ENCODE data around the gene FAM111A.

Gene FAM111A

DNA sequence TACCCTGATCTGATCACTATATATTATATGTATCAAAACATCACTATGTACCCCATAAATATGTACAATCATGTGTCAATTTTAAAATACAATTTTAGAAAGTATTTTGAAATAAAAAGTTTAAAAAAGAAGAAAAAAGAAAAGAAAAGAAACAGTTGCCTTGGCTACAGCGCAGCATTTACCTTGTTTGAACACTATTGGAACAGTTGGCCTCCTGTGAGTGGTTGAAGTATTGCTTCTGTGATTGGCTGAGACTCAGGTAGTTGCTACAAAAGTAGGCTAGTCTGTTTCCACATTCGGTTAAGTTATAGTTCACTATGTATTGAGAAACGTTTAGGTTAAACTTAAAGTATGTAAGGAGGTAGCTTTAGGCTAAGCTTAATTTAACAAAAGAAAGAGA, 21.4 kb downstream of the FAM111A start:
- no peaks in the 10 kb centered on the region for H3K36me3 ChIP-seq
- H4K20me1 ChIP-seq: no peaks in the 10 kb centered on the region
- no peak overlapping the region for H3K4me3 ChIP-seq
- no peaks in the 10 kb centered on the region for H3K4me1 ChIP-seq
- H3K27ac ChIP-seq: no peak overlapping the region
- no peaks in the 10 kb centered on the region for H3K27me3 ChIP-seq
- no peaks in the 10 kb centered on the region for H3K9me3 ChIP-seq
- no peak overlapping the region for H3K4me2 ChIP-seq
- H3K9ac ChIP-seq: no peak overlapping the region
- TF ChIP-seq Cebpa-rat (IDR thresholded peaks at IDR 0.05): no peak

DNA sequence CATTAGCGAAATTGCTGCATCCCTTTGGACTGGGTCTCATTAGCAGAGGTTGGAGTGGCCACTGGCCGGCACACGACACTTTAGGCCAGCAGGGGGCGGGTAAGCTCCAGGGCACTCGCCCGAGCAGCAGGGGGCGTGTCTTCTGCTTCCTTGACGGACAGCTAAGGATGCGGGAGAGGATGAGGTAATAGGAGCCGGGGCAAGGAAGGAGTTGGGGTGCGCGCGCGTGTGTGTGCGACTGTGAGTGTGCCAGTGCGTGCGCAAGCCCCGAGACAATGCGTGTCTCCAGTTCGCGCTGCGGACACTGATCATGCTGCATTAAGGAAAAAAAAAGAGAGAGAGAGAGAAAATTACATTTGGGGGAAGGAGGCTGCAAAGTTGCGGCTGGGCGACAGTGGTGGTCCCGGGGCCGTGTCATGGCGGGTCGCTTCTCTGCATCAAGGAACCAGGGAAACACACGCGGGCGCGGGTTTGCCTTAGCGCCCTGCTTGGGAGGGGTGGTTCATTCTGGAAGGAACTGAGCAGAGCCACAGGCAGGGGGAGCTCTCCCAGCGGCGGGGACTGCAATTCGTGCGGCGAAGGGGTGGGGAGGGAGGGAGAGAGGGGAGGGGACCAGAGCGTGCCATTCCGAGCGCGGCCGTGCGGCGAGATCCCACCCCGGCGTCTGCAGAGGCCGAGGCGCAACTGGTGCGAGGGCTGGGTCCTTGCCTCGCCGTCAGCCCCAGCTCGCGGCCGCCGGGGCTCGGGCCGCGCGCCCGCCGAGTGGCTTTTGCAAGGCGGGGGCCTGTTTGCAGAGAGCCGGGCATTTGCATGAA, 29.1 kb downstream of the FAM111A start, which contains the start of gene DTX4:
TSS of gene DTX4 (plus strand) at position 625 of the 815 bp plus-strand sequence. CDS start 464 bp downstream, outside the sequence.
- Histone ChIP-seq H4K20me1 (peaks cover 15% of the 10 kb centered on the region; the same call in 1 of the 2 replicates), H3K4me1 (peaks cover 32% of the 10 kb centered on the region), H3K4me2 (peak within 1 kb of the TSS; percentile 99), H3K9me3 (no peaks in the 10 kb centered on the region), H3K36me3 (no peaks in the 10 kb centered on the region), H3K27ac (peak within 1 kb of the TSS; percentile 77; the same call in 1 of the 2 replicates), H3K4me3 (peak within 1 kb of the TSS; percentile 80), H3K9ac (peak within 1 kb of the TSS; percentile 79), H3K27me3 (peaks cover 28% of the 10 kb centered on the region)
- TF ChIP-seq Cebpa-rat (IDR thresholded peaks at IDR 0.05): no peak

DNA sequence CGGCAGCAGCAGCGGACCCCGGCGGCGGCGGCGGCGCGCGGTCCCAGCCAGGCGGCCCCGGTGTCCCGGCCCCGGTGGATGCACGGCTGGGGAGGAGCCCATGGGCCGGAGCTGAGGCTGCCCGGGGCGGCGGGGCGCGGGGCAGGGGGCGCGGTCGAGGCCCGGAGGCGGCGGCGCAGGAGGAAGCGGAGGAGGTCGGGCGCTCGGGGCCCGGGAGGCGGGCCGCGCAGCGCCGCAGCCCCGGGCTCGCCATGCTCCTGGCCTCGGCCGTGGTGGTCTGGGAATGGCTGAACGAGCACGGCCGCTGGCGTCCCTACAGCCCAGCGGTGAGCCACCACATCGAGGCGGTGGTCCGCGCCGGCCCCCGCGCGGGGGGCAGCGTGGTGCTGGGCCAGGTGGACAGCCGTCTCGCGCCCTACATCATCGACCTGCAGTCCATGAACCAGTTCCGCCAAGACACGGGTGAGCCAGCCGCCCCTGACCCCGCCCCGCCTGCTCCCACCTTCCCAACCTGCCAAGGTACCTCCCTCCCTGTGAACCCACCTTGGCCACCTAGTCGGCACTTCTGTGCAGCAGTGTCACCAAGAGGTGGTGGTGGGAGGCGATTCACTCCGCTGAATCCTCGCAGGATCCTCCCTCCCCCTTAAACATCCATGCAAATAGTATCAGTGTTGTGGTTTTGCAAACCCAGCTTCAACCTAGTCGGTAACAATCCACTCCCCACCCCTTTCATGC, 29.9 kb downstream of the FAM111A start:
- Histone ChIP-seq H3K4me1 (peaks cover 32% of the 10 kb centered on the region), H3K9me3 (no peaks in the 10 kb centered on the region), H4K20me1 (peaks cover 15% of the 10 kb centered on the region; the same call in 1 of the 2 replicates), H3K9ac (peak overlapping the region; percentile 79), H3K36me3 (no peaks in the 10 kb centered on the region; the same call in 1 of the 2 replicates), H3K4me2 (peak overlapping the region; percentile 99), H3K27ac (0 out of 2 replicates have a peak overlapping the region, but pooled peaks have one; percentile 30), H3K4me3 (peak overlapping the region; percentile 80), H3K27me3 (peaks cover 28% of the 10 kb centered on the region)
- no peak for TF ChIP-seq Cebpa-rat (IDR thresholded peaks at IDR 0.05)

DNA sequence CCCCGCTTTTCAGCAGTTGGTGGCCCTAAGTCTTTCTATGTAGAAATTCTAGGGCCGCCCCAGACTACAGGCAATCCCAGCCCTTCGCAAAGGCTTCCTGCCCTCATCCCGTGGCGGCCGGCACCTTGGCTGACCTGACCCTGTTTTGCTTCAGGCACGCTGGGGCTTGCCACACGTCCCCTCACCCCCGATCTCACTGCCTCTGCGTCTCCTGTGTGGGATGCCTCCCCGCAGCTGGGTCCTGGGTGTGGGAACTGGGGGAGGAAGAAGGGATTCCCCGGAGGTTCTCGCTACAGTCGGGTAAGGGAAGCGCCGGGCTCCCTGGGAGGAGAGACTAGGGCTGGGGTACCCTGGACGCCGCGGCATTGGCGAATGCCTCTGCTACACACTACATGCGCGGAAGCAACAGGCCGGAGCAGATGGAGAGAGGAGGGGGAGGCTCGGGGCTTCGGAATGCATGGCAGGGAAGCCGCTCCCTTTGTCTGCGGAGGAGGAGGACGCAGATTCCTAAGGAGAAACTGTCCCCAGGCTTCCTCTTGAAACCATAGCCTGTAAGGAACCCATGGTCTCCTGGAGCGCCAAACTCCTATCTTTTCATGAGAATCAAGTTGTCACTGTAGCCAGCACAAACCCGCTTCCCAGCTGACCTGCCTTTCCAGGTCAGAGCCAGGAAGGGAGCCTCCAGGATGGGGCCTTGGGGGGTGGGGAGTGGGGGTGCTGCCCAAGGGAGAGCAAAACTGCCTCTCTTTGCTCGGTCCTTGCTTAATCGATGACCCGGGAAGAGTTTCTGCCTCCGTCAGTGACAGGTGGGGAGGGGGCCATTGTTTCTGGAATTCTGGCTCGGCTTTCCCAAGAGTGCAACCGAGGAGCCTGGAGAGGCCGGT, 30.7 kb downstream of the FAM111A start:
- no peak overlapping the region for H3K27ac ChIP-seq
- peak overlapping the region; percentile 80 for H3K4me3 ChIP-seq
- TF ChIP-seq Cebpa-rat (IDR thresholded peaks at IDR 0.05): no peak
- H3K27me3 ChIP-seq: peaks cover 28% of the 10 kb centered on the region
- peaks cover 32% of the 10 kb centered on the region for H3K4me1 ChIP-seq
- peak overlapping the region; percentile 79 for H3K9ac ChIP-seq
- H3K4me2 ChIP-seq: peak overlapping the region; percentile 99
- H4K20me1 ChIP-seq: peaks cover 15% of the 10 kb centered on the region; the same call in 1 of the 2 replicates
- no peaks in the 10 kb centered on the region; the same call in 1 of the 2 replicates for H3K36me3 ChIP-seq
- no peaks in the 10 kb centered on the region for H3K9me3 ChIP-seq

DNA sequence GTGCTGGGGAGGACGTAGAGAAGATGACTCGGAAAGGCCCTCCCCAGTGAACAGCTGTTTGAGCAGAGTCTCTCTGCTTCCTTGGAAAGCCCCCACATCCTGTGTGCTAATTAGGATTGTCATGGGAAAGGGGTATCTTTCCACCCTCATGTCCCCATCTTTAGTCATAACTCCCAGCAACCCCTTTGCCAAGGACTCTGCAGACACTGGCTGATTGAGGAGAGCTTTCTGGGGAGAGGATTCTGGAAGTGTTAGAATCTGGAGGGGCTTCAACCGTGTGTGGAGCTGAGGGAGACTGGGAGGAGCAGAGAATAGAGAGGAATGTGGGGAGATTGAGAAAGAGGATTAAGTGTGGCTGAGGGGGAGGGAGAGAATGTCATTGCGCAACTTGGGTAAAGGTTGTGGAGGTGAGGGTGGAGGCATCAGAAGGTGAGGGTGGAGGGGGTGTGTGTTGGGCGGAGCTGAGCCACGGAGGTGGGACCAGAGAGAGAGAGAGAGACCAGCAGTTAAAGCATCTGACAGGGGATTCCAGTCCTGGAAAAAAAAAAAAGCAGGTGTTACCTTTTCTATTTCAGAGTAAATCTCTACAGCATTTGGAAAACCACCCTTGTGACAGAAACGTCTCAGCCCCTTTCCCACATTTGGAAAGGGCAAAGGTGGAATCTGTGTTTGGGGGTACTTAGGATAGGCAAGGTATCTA, 31.5 kb downstream of the FAM111A start:
- H3K4me2 ChIP-seq: peak overlapping the region; percentile 99
- no peak overlapping the region; the same call in 1 of the 2 replicates for H3K4me3 ChIP-seq
- H3K27ac ChIP-seq: no peak overlapping the region
- no peaks in the 10 kb centered on the region; the same call in 1 of the 2 replicates for H3K36me3 ChIP-seq
- no peak overlapping the region for H3K9ac ChIP-seq
- peak; percentile 78 for TF ChIP-seq Cebpa-rat (IDR thresholded peaks at IDR 0.05)
- H3K4me1 ChIP-seq: peaks cover 32% of the 10 kb centered on the region
- peaks cover 7% of the 10 kb centered on the region for H3K9me3 ChIP-seq
- H3K27me3 ChIP-seq: peaks cover 28% of the 10 kb centered on the region
- H4K20me1 ChIP-seq: peaks cover 15% of the 10 kb centered on the region; the same call in 1 of the 2 replicates

DNA sequence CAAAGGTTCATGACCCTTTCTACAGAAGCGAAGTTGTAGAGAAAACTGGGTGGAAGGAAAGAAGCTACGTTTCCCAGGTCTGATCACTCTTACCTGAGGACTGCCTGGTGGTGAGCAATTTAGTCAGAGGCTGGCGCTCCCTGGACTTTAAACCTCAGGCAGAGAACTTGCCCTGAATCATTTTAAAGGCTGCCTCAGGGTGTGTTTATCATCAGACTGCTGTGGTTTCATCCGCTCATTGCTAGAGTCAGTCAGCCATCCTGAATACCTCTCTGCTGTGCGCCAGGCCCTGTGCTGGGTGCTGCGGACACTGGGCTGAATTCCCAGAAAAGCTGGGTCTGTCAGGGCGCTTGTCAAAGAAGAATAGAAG, 32.0 kb downstream of the FAM111A start:
- Histone ChIP-seq H3K4me2 (peak overlapping the region; percentile 99; the same call in 1 of the 2 replicates), H3K4me3 (no peak overlapping the region), H3K36me3 (no peaks in the 10 kb centered on the region; the same call in 1 of the 2 replicates), H3K9me3 (peaks cover 12% of the 10 kb centered on the region), H3K4me1 (peaks cover 32% of the 10 kb centered on the region), H3K9ac (no peak overlapping the region), H3K27ac (no peak overlapping the region), H3K27me3 (peaks cover 28% of the 10 kb centered on the region), H4K20me1 (peaks cover 15% of the 10 kb centered on the region; the same call in 1 of the 2 replicates)
- TF ChIP-seq Cebpa-rat (IDR thresholded peaks at IDR 0.05): no peak

DNA sequence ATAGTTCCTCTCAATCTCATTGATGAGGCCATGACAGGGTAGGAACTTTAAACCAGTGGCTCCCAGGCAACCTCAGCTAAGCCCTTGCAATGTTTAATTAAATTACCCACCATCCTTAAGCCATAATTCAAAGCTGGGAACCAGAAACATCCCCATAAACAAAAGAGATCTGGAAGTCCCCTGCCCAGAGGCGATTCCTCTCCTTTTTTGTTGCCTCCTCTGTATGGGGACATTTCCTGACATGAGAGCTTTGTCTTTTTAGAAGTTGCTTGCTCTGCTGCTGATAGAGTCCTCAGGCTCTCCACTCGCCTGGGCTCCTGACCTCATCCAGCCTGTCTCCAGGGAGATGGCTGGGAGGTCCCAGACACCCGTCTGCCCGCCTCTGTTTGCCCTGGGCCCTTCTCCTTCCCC, 32.4 kb downstream of the FAM111A start:
- H3K36me3 ChIP-seq: no peaks in the 10 kb centered on the region; the same call in 1 of the 2 replicates
- TF ChIP-seq Cebpa-rat (IDR thresholded peaks at IDR 0.05): no peak
- H3K4me1 ChIP-seq: peaks cover 32% of the 10 kb centered on the region

DNA sequence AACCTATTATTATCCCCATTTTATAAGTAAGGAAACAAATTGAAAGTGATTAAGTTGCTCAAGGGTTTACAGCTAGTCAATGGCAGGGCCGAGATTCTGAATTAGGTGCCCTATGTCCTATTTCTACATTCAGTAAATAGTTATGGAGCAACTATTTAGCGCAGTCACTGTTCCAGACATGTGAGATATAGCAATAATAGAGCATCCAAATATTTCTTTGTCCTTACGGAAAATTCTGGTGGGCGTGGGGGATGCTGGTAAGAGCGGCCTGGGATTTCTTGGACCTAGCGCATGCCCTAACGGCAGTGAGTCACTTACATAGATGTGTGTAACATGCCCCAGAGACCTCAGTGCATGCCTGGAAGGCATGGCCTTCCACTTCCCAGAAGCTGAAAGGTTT, 33.7 kb downstream of the FAM111A start:
- Histone ChIP-seq H3K27ac (no peak overlapping the region), H3K27me3 (peaks cover 28% of the 10 kb centered on the region), H3K9ac (no peak overlapping the region), H4K20me1 (peaks cover 15% of the 10 kb centered on the region; the same call in 1 of the 2 replicates), H3K4me1 (peaks cover 32% of the 10 kb centered on the region), H3K4me2 (no peak overlapping the region), H3K36me3 (no peaks in the 10 kb centered on the region; the same call in 1 of the 2 replicates), H3K9me3 (peaks cover 24% of the 10 kb centered on the region), H3K4me3 (no peak overlapping the region)
- TF ChIP-seq Cebpa-rat (IDR thresholded peaks at IDR 0.05): no peak

More for the DNA sequence above, 32.4 kb downstream of the FAM111A start:
- no peak overlapping the region for H3K27ac ChIP-seq
- H4K20me1 ChIP-seq: peaks cover 15% of the 10 kb centered on the region; the same call in 1 of the 2 replicates
- H3K4me3 ChIP-seq: no peak overlapping the region
- peaks cover 28% of the 10 kb centered on the region for H3K27me3 ChIP-seq
- H3K9ac ChIP-seq: no peak overlapping the region
- H3K9me3 ChIP-seq: peaks cover 17% of the 10 kb centered on the region
- peak overlapping the region; percentile 99; the same call in 1 of the 2 replicates for H3K4me2 ChIP-seq

Data from BLaER1 (cell line).